ENCODE measurements around the gene RHEBL1. TPM values are rescaled to one million over a fixed set of nuclear protein-coding genes. Genes with fewer than 3 reads are reported as not detected.

The RHEBL1 gene, protein sequence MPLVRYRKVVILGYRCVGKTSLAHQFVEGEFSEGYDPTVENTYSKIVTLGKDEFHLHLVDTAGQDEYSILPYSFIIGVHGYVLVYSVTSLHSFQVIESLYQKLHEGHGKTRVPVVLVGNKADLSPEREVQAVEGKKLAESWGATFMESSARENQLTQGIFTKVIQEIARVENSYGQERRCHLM
- total RNA-seq (1 to 10 TPM; 1.7 to 5.9 TPM), polyA plus RNA-seq (ENCODE audit: insufficient read depth, low read depth, low replicate concordance) (1.5 TPM)
- long read RNA-seq, donor 1, partial matches to known transcripts: 0 of 2 reads
- long read RNA-seq, donor 1, other reads (novel, unspliced or antisense): 0 of 2 reads
- long read RNA-seq, donor 2: 0 reads

DNA sequence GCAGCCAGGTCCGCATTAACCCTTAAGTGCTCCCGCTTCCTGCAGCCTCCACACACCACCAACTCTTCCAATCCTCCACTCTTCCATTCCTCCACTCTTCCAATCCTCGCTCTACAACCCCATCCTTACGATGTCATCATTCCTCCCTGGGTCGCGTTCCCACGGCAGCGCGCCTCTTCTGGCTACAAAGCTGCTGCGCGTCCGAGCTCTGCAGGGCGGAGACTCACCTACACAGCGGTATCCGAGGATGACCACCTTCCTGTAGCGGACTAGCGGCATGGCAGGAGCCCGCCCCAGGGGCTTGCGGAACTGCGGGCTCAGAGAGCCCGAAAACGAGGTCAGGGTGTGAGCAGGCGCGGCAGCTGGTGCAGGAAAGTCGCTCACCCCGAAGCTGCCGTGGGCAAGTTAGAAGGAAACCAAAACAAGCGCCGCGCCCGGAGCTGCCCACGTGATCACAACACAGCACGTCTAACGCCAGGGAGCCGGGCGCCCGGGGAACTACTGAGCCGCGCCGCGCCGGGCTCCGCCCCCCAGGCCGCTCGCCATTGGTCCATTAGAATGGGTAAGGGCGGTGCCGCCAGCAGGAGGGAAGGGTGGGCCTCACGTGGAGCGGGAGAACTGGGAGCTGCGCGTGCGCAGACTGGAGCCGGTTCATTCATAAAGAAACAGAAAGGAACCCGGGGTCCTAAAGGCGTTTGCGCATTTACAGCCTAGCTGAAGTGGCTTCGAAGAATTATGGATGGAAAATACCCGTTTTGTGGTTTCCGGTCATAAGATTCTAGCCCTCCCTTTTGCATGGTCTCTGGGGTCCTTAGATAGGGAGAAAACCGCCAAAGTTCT is at the start of gene RHEBL1:
TSS of gene RHEBL1 (minus strand) at position 473 of the 840 bp plus-strand sequence. CDS start at position 279, 194 bp downstream.
- 0 to 1% methylated on average over 59 to 60 of the region's 60 CpGs for WGBS, 2 donors
- TF ChIP-seq POLR2A (IDR thresholded peaks at IDR 0.05) (no peak), CTCF (IDR thresholded peaks at IDR 0.05) (no peak)
- H3K9me3 ChIP-seq: no peaks in the 10 kb centered on the region
- peak; percentile 99 for DNase-seq
- H3K4me3 ChIP-seq: peak within 1 kb of the TSS; percentile 70 to 76
- intact Hi-C loops (cut with DNase I; ENCODE audit: low total_unique reads): no loop called here
- H3K27me3 ChIP-seq: no peaks in the 10 kb centered on the region
- H3K4me1 ChIP-seq: no peaks in the 10 kb centered on the region
- peak within 1 kb of the TSS in 1 of 2 donors; percentile 69 for H3K27ac ChIP-seq
- H3K36me3 ChIP-seq (ENCODE audit: low read depth, missing control alignments): no peaks in the 10 kb centered on the region

- H3K4me1 ChIP-seq: peaks cover 35% of the 10 kb centered on the region
- no peak for DNase-seq
- H3K36me3 ChIP-seq (ENCODE audit: low read depth, missing control alignments): no peaks in the 10 kb centered on the region
- 34 to 37% methylated on average over 6 of the region's 6 CpGs for WGBS, 2 donors
- intact Hi-C loops (cut with DNase I; ENCODE audit: low total_unique reads): no loop called here
- H3K4me3 ChIP-seq: peak overlapping the region; percentile 73 to 99
- H3K27ac ChIP-seq: peak overlapping the region; percentile 94 to 97
- H3K27me3 ChIP-seq: no peaks in the 10 kb centered on the region
- TF ChIP-seq CTCF (IDR thresholded peaks at IDR 0.05) (no peak), POLR2A (IDR thresholded peaks at IDR 0.05) (no peak)
- H3K9me3 ChIP-seq: no peaks in the 10 kb centered on the region
Measured at GRCh38 chr12:49111206-49111605, 41.4 kb upstream of the RHEBL1 start.

DNA sequence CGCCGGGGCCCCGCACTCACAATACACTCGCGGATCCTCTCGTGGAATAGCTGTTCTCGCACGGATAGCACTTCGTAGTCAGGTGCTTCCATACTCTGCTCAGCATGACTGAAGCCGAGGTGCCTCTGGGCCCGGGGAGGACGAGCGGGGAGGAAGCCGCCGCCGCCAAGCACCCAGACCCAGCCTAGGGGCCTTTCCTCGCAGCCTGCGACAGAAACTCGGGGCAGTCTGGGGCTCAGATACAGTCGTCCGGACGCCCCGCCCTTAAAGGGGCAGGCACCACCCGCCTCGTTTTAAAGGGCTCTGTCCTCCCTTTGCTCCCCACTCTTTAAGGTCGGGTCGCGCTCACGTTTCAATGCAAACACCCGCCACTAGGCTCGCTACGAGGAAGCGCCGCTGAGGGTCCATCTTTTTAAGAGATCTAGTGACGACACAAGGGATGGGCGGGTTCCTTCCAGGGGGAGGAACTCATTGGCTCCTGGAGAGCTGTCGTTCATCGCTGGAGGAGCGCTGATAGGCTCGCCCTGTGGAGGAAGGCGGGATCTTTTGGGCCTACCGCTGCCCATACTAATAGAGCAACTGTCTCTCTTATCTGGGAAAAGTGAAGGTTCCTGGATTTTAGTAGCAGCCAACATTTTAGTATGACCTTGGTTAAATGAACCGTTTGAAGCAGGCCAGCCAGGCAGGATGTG is 40.8 kb upstream of the RHEBL1 start, which contains the start of gene LMBR1L:
TSS of gene LMBR1L (minus strand) at position 384 of the 692 bp plus-strand sequence. CDS start at position 92, 292 bp downstream.
- 0 to 1% methylated on average over 24 to 43 of the region's 43 CpGs for WGBS, 2 donors
- H3K4me3 ChIP-seq: peak within 1 kb of the TSS; percentile 73 to 99
- peak; percentile 98 for DNase-seq
- intact Hi-C loops (cut with DNase I; ENCODE audit: low total_unique reads): no loop called here
- TF ChIP-seq POLR2A (IDR thresholded peaks at IDR 0.05) (peak; percentile 82), CTCF (IDR thresholded peaks at IDR 0.05) (peak in 2 of 3 experiments; percentile 74 to 81)
- H3K4me1 ChIP-seq: peaks cover 35% of the 10 kb centered on the region
- H3K27me3 ChIP-seq: no peaks in the 10 kb centered on the region
- peak within 1 kb of the TSS; percentile 94 to 97 for H3K27ac ChIP-seq
- H3K36me3 ChIP-seq (ENCODE audit: low read depth, missing control alignments): no peaks in the 10 kb centered on the region
- no peaks in the 10 kb centered on the region for H3K9me3 ChIP-seq

GRCh38 chr12:49109641-49110463 is 40.1 kb upstream of the RHEBL1 start:
- Histone ChIP-seq H3K4me1 (peaks cover 35% of the 10 kb centered on the region), H3K27me3 (no peaks in the 10 kb centered on the region), H3K4me3 (peak overlapping the region; percentile 73 to 99), H3K36me3 (ENCODE audit: low read depth, missing control alignments) (no peaks in the 10 kb centered on the region), H3K27ac (peak overlapping the region; percentile 94 to 97), H3K9me3 (no peaks in the 10 kb centered on the region)
- peak; percentile 46 for DNase-seq
- WGBS, 2 donors: 2 to 4% methylated on average over 18 to 33 of the region's 33 CpGs
- intact Hi-C loops (cut with DNase I; ENCODE audit: low total_unique reads): no loop called here
- TF ChIP-seq POLR2A (IDR thresholded peaks at IDR 0.05): no peak
- no peak for TF ChIP-seq CTCF (IDR thresholded peaks at IDR 0.05)

Data from testis (tissue), 5 donors.